Gastroesophageal sphincter (tissue), 3 donors: Measurements from ENCODE around the gene GRIK1.

Source experiments
- EP300 ChIP-seq: sonication (generic); formaldehyde crosslinking; IDR thresholded peaks from one replicate; pipeline ENCODE4 v1.6.1; 2017; ENCODE audit warnings: antibody characterized with exemption, mild to moderate bottlenecking
- POLR2A ChIP-seq, 2 donors: fragments of 450-650 bp; IDR thresholded peaks; one replicate each; pipeline ENCODE4 v1.6.1; 2017; ENCODE audit warnings: antibody characterized with exemption in 2 of 2, mild to moderate bottlenecking in 2 of 2, moderate library complexity in 1 of 2
- TF ChIP-seq, protein P1 (sequence below), 4 experiments: fragments of 200-600 bp in 2 of 4; fragments of 450-650 bp in 2 of 4; sonication (generic) in 1 of 4; IDR thresholded peaks; one replicate each; pipeline ENCODE4 v1.5.1; 2017 to 2019; ENCODE audit warnings: antibody characterized with exemption in 4 of 4, mild to moderate bottlenecking in 2 of 4, moderate library complexity in 2 of 4

DNA sequence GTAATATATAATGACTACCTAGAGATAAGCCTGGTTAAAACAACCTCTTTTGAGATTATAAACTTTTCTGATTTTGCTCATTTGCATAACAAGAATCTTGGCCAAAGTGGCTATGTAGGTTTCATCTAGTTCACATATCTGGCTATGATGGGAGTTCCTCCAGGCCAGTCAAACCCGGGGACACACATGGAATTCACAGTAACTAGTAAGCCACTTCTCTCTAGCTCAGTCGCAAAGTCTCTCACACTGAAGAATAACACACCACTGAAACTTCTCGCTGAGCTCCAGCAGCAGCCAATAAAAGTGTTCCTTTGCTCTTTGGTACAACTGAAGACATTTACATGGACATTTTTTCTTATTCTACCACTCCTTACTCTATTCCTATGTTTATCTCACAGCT lies 36.0 kb upstream of the GRIK1 start:
- TF ChIP-seq, protein P1, sequence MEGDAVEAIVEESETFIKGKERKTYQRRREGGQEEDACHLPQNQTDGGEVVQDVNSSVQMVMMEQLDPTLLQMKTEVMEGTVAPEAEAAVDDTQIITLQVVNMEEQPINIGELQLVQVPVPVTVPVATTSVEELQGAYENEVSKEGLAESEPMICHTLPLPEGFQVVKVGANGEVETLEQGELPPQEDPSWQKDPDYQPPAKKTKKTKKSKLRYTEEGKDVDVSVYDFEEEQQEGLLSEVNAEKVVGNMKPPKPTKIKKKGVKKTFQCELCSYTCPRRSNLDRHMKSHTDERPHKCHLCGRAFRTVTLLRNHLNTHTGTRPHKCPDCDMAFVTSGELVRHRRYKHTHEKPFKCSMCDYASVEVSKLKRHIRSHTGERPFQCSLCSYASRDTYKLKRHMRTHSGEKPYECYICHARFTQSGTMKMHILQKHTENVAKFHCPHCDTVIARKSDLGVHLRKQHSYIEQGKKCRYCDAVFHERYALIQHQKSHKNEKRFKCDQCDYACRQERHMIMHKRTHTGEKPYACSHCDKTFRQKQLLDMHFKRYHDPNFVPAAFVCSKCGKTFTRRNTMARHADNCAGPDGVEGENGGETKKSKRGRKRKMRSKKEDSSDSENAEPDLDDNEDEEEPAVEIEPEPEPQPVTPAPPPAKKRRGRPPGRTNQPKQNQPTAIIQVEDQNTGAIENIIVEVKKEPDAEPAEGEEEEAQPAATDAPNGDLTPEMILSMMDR (IDR thresholded peaks at IDR 0.05), result no peak
- TF ChIP-seq EP300 (no peak), POLR2A (IDR thresholded peaks at IDR 0.05) (no peak)
